GM19239 (cell line): ENCODE data around the gene CEP135.

Source experiments
- DNase-seq: peaks from one replicate; pipeline ENCODE4 v3.0.0; 2011; ENCODE audit warnings: low spot score; ENCODE audit not compliant: insufficient read length
- FAIRE-seq: peaks from 2 replicates; lab custom pipeline; 2011; peaks lifted over from hg19 to GRCh38; lab: Jason Lieb, UNC

CEP135 gene

GRCh38 chr4:56004235-56004634 is 55.5 kb downstream of the CEP135 start:
- no peak for FAIRE-seq
- no peak for DNase-seq

- FAIRE-seq = no peak
- DNase-seq = no peak
These were observed 58.4 kb downstream of the CEP135 start for GRCh38 chr4:56007154-56007553.

- DNase-seq = no peak
- no peak for FAIRE-seq
These were observed 59.5 kb downstream of the CEP135 start for GRCh38 chr4:56008206-56008605.

GRCh38 chr4:56026596-56026995 is 77.9 kb downstream of the CEP135 start:
- no peak for FAIRE-seq
- no peak for DNase-seq

GRCh38 chr4:56028165-56028564 is 79.4 kb downstream of the CEP135 start:
- FAIRE-seq (no peak), DNase-seq (no peak)

- DNase-seq (no peak), FAIRE-seq (no peak)
These were observed 89.9 kb downstream of the CEP135 start for GRCh38 chr4:56038487-56039162.

DNA sequence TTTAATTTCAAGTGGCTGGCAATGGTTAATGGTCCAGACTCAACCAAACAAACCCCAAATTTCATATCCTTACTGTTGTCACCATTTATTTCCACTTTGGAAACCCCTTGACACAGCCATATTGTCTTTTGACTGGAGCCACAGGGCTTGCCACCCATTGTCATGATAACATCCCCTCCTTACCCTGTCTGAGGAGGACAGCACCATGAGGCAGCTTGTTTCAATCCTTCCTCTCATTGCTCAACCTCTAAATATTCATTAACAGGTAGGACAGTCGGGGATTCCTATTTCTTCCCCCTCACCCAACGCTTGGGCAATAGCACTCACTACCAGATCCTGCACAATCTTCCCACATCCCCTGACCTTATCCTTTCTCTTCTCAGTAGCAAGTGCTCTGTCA is 92.1 kb downstream of the CEP135 start:
- FAIRE-seq = no peak

GRCh38 chr4:56042225-56042624 is 93.5 kb downstream of the CEP135 start:
- no peak for FAIRE-seq
- no peak for DNase-seq

More for the DNA sequence above, 92.1 kb downstream of the CEP135 start:
- no peak for DNase-seq

- no peak for FAIRE-seq
- no peak for DNase-seq
These were observed 99.6 kb downstream of the CEP135 start for GRCh38 chr4:56048383-56048701.

DNA sequence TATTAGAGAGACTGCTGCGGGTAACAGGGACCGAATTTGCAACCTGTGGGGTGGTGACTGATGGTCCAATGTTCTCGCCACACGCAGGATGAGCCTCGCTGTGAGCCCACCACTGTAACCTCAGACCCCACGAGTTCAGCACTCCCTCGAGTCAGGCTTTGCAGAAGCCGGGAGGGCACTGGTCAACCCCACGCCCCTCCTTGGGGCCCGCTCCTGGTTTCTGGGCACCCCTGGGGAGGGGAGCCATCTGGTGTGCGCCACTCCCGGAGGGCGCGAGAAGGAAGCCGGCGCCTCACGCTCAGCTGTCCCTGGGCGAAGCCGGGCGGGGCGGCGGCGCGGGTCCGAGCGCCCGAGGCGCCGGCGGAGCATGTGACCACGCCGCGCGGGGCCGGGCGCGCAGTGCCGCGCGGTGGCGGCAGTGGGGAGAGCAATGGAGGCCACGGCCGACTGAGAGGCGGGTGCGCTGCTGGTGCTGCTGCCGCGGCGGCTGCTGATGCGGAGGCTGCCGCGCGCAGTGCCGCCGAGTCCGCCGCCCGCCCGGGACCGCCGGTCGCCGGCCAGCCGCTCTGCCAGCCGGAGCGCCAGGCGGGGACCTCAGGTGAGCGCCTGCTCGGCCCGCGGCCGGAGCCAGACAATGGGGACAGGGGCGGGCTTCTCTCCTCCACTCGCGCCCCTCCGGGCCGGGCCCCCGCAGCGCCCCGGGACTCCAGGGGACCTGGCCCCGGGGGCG is 100.1 kb downstream of the CEP135 start:
- peak; percentile 50 for DNase-seq
- no peak for FAIRE-seq

DNA sequence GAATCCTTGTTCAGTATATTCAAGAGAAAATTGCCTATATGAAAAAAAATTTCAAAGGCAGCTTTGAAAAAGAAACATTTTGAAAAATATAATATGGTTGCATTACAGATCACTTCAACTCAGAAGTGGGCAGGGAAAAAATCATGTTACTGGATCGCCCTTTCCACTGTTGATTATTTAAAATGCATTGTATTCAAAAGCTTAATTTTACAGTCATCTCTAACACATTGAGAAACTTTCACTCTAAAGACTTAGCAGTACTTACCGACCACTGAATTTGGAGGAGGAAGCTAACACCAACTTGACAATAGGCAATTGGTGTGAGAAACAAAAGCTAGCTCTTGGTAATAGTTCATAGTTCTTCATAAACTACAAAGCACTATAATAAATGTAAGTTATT is 101.9 kb downstream of the CEP135 start:
- DNase-seq (no peak), FAIRE-seq (no peak)

DNA sequence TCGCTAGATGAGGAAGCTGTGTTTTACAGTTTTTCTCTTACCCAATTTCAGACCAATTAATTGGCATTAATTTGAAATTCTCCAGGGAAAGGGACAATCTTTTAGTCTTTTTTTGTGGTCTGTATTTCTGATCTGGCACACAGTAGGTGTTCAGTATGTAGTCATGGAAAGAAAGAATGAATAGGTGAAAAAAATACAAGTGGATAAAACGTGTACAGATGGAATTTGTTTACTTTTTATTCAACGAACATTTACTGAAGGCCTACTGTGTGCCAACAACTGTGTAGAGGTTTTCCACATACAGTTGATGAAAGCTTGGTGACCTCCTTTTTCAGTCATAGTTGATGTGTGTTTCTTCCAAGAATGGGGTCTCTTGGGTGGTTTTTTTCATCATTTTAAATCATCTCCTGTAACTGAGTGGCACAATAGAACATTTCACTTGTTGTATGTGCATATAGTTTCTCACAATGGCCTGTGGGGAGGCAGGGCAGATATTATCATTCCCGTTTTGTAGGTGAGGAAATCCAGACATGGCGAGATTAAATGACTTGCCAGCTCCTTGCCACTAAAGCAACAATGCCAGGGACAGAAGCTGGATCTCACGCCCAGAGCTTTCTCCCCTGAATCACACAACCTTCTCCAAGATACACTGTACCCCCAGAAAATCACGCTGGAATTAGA is 102.4 kb downstream of the CEP135 start:
- DNase-seq = no peak
- FAIRE-seq = no peak

DNA sequence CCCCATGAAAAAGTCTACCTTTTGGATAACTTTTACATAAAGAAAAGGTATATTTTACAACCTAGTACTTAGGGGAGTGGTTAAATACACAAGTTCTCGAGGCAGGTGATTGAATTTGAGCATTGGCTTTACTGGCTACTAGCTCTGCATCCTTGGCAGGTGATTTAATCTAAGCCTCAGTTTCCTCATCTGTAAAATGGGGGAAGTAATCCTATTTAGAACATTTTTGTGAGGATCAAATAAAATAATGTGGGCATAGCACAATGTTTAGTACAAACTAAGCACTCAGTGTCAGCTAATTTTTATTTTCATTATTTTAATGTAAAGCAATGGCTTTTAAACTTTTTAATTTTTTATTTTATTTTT is 102.9 kb downstream of the CEP135 start:
- FAIRE-seq (no peak), DNase-seq (no peak)

- FAIRE-seq = no peak
- no peak for DNase-seq
These were observed 103.7 kb downstream of the CEP135 start for GRCh38 chr4:56052481-56052880.

GRCh38 chr4:56052966-56053365 is 104.2 kb downstream of the CEP135 start:
- FAIRE-seq (no peak), DNase-seq (no peak)

DNA sequence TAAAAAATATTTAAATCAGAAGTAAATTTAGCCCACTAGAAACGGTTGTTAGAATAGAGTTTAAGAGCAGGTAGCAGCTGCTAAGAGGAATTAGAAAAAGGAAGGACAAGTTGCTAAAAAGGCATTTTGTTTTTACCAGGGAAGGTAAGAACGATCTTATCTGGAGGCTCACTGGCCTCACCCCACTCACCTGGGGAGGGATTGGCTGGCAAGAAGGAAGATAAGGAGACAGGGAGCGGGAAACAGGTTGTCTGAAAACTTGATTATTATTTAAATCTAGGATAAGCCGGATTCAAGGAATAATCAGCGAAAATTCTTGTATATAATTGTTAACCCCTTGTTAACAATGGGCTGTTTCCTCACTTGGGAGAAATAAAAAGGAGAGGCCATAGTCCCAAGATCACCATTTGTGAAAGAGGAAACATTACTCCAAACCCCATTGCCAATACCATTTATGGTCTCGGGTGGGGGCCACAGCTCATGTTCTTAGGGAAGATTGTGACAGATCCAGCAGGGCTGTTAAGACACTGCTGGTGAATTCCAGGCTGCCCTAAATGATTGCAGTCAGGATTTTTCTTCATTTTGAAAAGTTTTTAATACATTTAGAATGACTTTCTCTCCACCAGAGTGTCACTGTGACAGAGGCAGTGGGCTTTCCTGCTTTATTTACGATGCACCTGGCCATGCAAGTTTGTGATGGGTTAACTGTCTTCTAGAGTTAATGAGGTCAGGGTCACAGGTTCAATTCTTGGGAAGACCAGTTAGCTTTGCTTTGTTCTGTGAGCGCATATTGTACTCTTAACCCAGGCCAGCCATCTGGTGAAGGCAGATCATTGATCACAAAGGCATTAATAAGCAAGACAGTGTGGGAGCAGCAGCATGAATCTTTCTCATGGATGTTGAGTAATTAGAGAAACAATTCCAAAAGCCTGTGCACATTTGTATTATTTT is 106.6 kb downstream of the CEP135 start:
- FAIRE-seq = no peak
- no peak for DNase-seq

- FAIRE-seq (no peak), DNase-seq (no peak)
These were observed 107.2 kb downstream of the CEP135 start for GRCh38 chr4:56055991-56056390.

- DNase-seq = no peak
- FAIRE-seq = no peak
These were observed 109.8 kb downstream of the CEP135 start for GRCh38 chr4:56058555-56058954.

- DNase-seq (no peak), FAIRE-seq (no peak)
These were observed 111.3 kb downstream of the CEP135 start for GRCh38 chr4:56060036-56060435.

DNA sequence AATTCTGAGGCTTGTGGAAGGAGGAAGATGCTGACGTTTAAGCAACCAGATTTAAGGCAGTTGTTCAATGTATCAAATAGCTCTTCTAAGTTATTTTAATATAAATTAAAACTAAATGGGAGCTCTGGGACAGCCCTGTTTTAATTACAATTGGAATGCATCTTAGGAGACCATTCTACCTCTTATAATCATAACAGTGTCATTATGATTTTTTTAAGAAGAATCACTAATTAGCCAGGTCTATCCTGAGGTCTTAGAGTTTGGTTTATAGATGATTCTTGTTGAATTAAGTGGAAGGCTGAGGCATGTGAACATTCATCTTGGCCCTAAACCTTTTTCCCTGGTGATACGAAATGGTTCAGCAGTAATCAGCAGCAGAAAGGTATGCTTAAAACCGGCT is 113.4 kb downstream of the CEP135 start:
- FAIRE-seq (no peak), DNase-seq (no peak)
